Panc1 (cell line): ENCODE results near the gene AMBP.

Experiments
- POLR2AphosphoS5 ChIP-seq: IDR thresholded peaks from 2 replicates; pipeline ENCODE4 v1.6.1; 2012; ENCODE audit warnings: mild to moderate bottlenecking, low read depth, low read length, moderate library complexity
- SIN3A ChIP-seq: IDR thresholded peaks from 2 replicates; pipeline ENCODE4 v1.6.1; 2012; ENCODE audit warnings: low read depth, mild to moderate bottlenecking, low read length, moderate library complexity, borderline replicate concordance; ENCODE audit not compliant: insufficient read depth
- TCF7L2 ChIP-seq: IDR thresholded peaks from 2 replicates; pipeline ENCODE4 v1.6.1; 2011; ENCODE audit warnings: mild to moderate bottlenecking, low read depth, low read length, inconsistent platforms
- TF ChIP-seq, protein P1 (sequence below): fragments of 450-650 bp; IDR thresholded peaks from 2 replicates; pipeline ENCODE4 v1.5.1; 2017; ENCODE audit warnings: mild to moderate bottlenecking
- TF ChIP-seq, protein P2 (sequence below), 2 experiments: IDR thresholded peaks; 2 replicates each; pipeline ENCODE4 v1.6.1; 2011 to 2012; ENCODE audit warnings: low read depth in 2 of 2, control low read depth in 1 of 2, low read length in 1 of 2, mild to moderate bottlenecking in 1 of 2, moderate library complexity in 1 of 2; ENCODE audit not compliant: insufficient read depth in 1 of 2

- TF ChIP-seq, protein P1, sequence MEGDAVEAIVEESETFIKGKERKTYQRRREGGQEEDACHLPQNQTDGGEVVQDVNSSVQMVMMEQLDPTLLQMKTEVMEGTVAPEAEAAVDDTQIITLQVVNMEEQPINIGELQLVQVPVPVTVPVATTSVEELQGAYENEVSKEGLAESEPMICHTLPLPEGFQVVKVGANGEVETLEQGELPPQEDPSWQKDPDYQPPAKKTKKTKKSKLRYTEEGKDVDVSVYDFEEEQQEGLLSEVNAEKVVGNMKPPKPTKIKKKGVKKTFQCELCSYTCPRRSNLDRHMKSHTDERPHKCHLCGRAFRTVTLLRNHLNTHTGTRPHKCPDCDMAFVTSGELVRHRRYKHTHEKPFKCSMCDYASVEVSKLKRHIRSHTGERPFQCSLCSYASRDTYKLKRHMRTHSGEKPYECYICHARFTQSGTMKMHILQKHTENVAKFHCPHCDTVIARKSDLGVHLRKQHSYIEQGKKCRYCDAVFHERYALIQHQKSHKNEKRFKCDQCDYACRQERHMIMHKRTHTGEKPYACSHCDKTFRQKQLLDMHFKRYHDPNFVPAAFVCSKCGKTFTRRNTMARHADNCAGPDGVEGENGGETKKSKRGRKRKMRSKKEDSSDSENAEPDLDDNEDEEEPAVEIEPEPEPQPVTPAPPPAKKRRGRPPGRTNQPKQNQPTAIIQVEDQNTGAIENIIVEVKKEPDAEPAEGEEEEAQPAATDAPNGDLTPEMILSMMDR = no peak
- TF ChIP-seq SIN3A (no peak), POLR2AphosphoS5 (no peak), TCF7L2 (no peak)
- TF ChIP-seq, protein P2, sequence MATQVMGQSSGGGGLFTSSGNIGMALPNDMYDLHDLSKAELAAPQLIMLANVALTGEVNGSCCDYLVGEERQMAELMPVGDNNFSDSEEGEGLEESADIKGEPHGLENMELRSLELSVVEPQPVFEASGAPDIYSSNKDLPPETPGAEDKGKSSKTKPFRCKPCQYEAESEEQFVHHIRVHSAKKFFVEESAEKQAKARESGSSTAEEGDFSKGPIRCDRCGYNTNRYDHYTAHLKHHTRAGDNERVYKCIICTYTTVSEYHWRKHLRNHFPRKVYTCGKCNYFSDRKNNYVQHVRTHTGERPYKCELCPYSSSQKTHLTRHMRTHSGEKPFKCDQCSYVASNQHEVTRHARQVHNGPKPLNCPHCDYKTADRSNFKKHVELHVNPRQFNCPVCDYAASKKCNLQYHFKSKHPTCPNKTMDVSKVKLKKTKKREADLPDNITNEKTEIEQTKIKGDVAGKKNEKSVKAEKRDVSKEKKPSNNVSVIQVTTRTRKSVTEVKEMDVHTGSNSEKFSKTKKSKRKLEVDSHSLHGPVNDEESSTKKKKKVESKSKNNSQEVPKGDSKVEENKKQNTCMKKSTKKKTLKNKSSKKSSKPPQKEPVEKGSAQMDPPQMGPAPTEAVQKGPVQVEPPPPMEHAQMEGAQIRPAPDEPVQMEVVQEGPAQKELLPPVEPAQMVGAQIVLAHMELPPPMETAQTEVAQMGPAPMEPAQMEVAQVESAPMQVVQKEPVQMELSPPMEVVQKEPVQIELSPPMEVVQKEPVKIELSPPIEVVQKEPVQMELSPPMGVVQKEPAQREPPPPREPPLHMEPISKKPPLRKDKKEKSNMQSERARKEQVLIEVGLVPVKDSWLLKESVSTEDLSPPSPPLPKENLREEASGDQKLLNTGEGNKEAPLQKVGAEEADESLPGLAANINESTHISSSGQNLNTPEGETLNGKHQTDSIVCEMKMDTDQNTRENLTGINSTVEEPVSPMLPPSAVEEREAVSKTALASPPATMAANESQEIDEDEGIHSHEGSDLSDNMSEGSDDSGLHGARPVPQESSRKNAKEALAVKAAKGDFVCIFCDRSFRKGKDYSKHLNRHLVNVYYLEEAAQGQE (IDR thresholded peaks at IDR 0.05; ENCODE audit: insufficient read depth in 1 of 2, low read depth in 2 of 2, low read length in 1 of 2) = no peak
Measured at GRCh38 chr9:114057161-114057885, 20.8 kb downstream of the AMBP start.
